Uterus (tissue), 2 donors: ENCODE results near the gene FMNL3.

Experiments used
- CTCF ChIP-seq, 4 experiments: fragments of 200-600 bp in 2 of 4; fragments of 450-650 bp in 2 of 4; sonication (generic) in 2 of 4; IDR thresholded peaks; one replicate each; pipeline ENCODE4 v1.5.1; 2016 to 2019; ENCODE audit warnings: antibody characterized with exemption in 4 of 4, mild to moderate bottlenecking in 2 of 4, moderate library complexity in 1 of 4
- POLR2A ChIP-seq, 2 donors: fragments of 450-650 bp; IDR thresholded peaks; one replicate each; pipeline ENCODE4 v1.6.1; 2016; ENCODE audit warnings: antibody characterized with exemption in 2 of 2, mild to moderate bottlenecking in 1 of 2, moderate library complexity in 1 of 2

GRCh38 chr12:49683599-49684309, 23.5 kb downstream of the FMNL3 start:
- TF ChIP-seq CTCF (IDR thresholded peaks at IDR 0.05) (no peak), POLR2A (IDR thresholded peaks at IDR 0.05) (no peak)
